Hepatocyte (in vitro differentiated cells): ENCODE measurements around the gene HOXD1.

ENCODE experiments used
- EZH2 ChIP-seq: fragments of 200-600 bp; sonication (generic); IDR thresholded peaks from 2 replicates; pipeline ENCODE4 v1.6.1; 2016; ENCODE audit warnings: antibody characterized with exemption, mild to moderate bottlenecking, borderline replicate concordance
- TF ChIP-seq, protein P1 (sequence below): fragments of 200-600 bp; sonication (generic); IDR thresholded peaks from 2 replicates; pipeline ENCODE4 v1.5.1; 2016; ENCODE audit warnings: antibody characterized with exemption, mild to moderate bottlenecking; ENCODE audit not compliant: poor library complexity

DNA sequence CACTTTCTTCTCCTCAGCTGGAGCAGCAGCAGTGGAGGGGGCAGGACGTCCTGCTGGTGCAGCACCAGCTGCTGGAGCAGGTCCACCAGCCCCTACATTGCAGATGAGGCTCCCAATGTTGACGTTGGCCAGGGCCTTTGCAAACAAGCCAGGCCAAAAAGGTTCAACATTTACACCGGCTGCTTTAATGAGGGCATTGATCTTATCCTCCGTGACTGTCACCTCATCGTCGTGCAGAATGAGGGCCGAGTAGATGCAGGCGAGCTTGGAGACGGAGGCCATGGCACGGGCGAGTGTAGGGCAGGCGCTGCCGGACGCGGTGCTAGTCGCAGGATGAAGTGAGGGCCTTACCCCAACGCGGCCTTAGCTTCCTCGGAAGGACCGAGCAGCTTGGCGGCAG is 12.5 kb downstream of the HOXD1 start:
- TF ChIP-seq EZH2 = no peak
- TF ChIP-seq, protein P1, sequence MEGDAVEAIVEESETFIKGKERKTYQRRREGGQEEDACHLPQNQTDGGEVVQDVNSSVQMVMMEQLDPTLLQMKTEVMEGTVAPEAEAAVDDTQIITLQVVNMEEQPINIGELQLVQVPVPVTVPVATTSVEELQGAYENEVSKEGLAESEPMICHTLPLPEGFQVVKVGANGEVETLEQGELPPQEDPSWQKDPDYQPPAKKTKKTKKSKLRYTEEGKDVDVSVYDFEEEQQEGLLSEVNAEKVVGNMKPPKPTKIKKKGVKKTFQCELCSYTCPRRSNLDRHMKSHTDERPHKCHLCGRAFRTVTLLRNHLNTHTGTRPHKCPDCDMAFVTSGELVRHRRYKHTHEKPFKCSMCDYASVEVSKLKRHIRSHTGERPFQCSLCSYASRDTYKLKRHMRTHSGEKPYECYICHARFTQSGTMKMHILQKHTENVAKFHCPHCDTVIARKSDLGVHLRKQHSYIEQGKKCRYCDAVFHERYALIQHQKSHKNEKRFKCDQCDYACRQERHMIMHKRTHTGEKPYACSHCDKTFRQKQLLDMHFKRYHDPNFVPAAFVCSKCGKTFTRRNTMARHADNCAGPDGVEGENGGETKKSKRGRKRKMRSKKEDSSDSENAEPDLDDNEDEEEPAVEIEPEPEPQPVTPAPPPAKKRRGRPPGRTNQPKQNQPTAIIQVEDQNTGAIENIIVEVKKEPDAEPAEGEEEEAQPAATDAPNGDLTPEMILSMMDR = no peak
